Adrenal gland (tissue), 12 donors: ENCODE results near the gene TMEM175. TPM values are rescaled to one million over a fixed set of nuclear protein-coding genes. Genes with fewer than 3 reads are reported as not detected.
"Not testable (repeated sequence)": the region's sequence is repeated elsewhere in the genome, so short reads cannot be mapped to it uniquely, and the experiment has no call there.

Experiments
- DNase-seq, 7 donors: peaks; one replicate each; pipeline ENCODE4 v3.0.0-alpha.2; 2019 to 2020
- H3K27ac ChIP-seq, 5 donors: fragments of 200-600 bp; sonication (generic) in 4 of 5; 1 replicate in 3 of 5; 2 replicates in 2 of 5; pipeline versions ENCODE4 v1.5.1 to v1.8.0; 2016 to 2020; ENCODE audit warnings: mild to moderate bottlenecking in 1 of 5
- H3K27me3 ChIP-seq: fragments of 200-600 bp; 2 replicates; pipeline ENCODE4 v1.8.0; 2021
- H3K36me3 ChIP-seq, 2 donors: fragments of 200-600 bp; replicated peaks in 1 of 2; 1 replicate in 1 of 2; 2 replicates in 1 of 2; pipeline versions ENCODE4 v1.5.1 to v1.8.0; 2018 to 2022
- H3K4me1 ChIP-seq, 2 donors: fragments of 200-600 bp; replicated peaks in 1 of 2; 1 replicate in 1 of 2; 2 replicates in 1 of 2; pipeline versions ENCODE4 v1.5.1 to v1.8.0; 2018 to 2021
- H3K4me3 ChIP-seq, 4 donors: fragments of 200-600 bp; sonication (generic) in 3 of 4; one replicate each; pipeline ENCODE4 v1.5.1; 2016 to 2018
- H3K9me3 ChIP-seq, 3 donors: fragments of 200-600 bp; sonication (generic) in 1 of 3; replicated peaks in 1 of 3; 1 replicate in 2 of 3; 2 replicates in 1 of 3; pipeline versions ENCODE4 v1.5.1 to v1.8.0; 2016 to 2021
- POLR2A ChIP-seq, 2 donors: fragments of 450-650 bp; IDR thresholded peaks; one replicate each; pipeline ENCODE4 v1.6.1; 2017; ENCODE audit warnings: antibody characterized with exemption in 2 of 2, mild to moderate bottlenecking in 2 of 2, moderate library complexity in 1 of 2
- WGBS, 4 donors: extraction: QIAGEN DNeasy Blood & Tissue Kit in 2 of 4; methylation state at CpG; one replicate each; pipeline versions ENCODE4 v1.1.5 to v1.1.7; 2013 to 2017; 5-methylcytosine and 5-hydroxymethylcytosine counted together
- intact Hi-C, 2 donors: fragments of 100-400 bp; cut with DNase I; formaldehyde crosslinking; loops; one replicate each; pipeline versions ENCODE4 v1.14.1 to v1.15.0; 2022 to 2023
- polyA plus RNA-seq, 3 donors: library from polyadenylated mRNA; stranded (reverse); fragments of 200-250 nt in 2 of 3; fragments of 350-450 nt in 1 of 3; fragmentation: Illumina TruSeq in 1 of 3; extraction: RNeasy Lipid Tissue Mini Kit (QIAGEN cat#74804) in 1 of 3; gene quantifications; one replicate each; pipeline ENCODE4 v1.2.3, GENCODE V29; 2013 to 2014
- total RNA-seq, 9 donors: library from RNA; depleted of rRNA in 4 of 9; stranded (reverse); fragments of >200 nt in 4 of 9; fragments of 120-200 nt in 1 of 9; fragmentation: NEBNext Ultra II Directional in 1 of 9; extraction: Animal tissue kit (Norgen Biotek cat#: 25700) in 1 of 9; gene quantifications; one replicate each; pipeline versions ENCODE4 v1.1.0 to v1.2.4, GENCODE V29; 2013 to 2023
- TF ChIP-seq, protein P1 (sequence below), 6 experiments: fragments of 450-650 bp in 4 of 6; fragments of 200-600 bp in 2 of 6; sonication (generic) in 1 of 6; IDR thresholded peaks; 1 replicate in 5 of 6; 2 replicates in 1 of 6; pipeline versions ENCODE4 v1.5.1 to v1.8.0; 2016 to 2021; ENCODE audit warnings: antibody characterized with exemption in 6 of 6, mild to moderate bottlenecking in 2 of 6, moderate library complexity in 1 of 6
- donor health status: healthy with polysubstance abuse.
- donor health status: Bipolar disorder and iron deficiency.
- donor health status: DM: yes; HTN: yes; CAD: no.
- donor health status: DM: no; HTN: no; CAD: no.
- donor health status: DM: no; HTN: no; CAD: no.
- donor health status: DM: yes; HTN: yes; CAD: no.

The TMEM175 gene
- total and polyA plus RNA-seq, 12 donors: 20.2 to 142 (median 47.9) TPM

DNA sequence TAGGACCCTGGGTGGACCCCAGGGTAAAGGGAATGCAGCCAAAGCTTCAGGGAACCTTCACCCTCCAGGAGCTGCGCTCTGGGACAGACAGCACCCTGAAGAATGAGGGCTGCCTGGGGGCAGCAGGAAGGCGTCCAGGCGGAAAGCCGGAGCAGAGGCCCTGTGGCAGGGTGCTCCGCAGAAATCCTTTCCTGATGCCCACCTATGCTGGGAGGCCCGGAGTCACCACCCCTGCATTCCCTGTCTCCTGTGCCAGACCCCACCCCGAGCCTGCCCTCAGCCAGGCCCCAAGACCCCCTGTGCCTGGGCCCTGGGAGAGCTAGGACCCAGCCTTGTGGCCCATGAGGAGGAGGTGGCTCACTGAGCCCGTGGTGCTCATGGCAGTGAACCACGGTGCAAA is 42.4 kb downstream of the TMEM175 start:
- Histone ChIP-seq H3K4me3 (no peak overlapping the region), H3K27ac (no peak overlapping the region), H3K4me1 (peaks cover 13 to 22% of the 10 kb centered on the region in 2 donors), H3K36me3 (no peaks in the 10 kb centered on the region), H3K9me3 (no peaks in the 10 kb centered on the region), H3K27me3 (no peaks in the 10 kb centered on the region)
- DNase-seq: no peak
- intact Hi-C loops: no loop called here
- TF ChIP-seq, protein P1, sequence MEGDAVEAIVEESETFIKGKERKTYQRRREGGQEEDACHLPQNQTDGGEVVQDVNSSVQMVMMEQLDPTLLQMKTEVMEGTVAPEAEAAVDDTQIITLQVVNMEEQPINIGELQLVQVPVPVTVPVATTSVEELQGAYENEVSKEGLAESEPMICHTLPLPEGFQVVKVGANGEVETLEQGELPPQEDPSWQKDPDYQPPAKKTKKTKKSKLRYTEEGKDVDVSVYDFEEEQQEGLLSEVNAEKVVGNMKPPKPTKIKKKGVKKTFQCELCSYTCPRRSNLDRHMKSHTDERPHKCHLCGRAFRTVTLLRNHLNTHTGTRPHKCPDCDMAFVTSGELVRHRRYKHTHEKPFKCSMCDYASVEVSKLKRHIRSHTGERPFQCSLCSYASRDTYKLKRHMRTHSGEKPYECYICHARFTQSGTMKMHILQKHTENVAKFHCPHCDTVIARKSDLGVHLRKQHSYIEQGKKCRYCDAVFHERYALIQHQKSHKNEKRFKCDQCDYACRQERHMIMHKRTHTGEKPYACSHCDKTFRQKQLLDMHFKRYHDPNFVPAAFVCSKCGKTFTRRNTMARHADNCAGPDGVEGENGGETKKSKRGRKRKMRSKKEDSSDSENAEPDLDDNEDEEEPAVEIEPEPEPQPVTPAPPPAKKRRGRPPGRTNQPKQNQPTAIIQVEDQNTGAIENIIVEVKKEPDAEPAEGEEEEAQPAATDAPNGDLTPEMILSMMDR (IDR thresholded peaks at IDR 0.05): no peak
- WGBS, 4 donors: 94 to 97% (median 97%) methylated on average over 2 to 9 of the region's 9 CpGs

DNA sequence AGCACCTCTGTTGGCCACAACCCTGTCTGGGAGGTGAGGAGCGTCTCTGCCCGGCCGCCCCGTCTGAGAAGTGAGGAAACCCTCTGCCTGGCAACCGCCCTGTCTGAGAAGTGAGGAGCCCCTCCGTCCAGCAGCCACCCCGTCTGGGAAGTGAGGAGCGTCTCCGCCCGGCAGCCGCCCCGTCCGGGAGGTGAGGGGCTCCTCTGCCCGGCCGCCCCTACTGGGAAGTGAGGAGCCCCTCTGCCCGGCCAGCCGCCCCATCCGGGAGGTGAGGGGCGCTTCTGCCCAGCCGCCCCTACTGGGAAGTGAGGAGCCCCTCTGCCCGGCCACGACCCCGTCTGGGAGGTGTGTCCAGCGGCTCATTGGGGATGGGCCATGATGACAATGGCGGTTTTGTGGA is 43.8 kb downstream of the TMEM175 start:
- DNase-seq, H3K36me3 ChIP-seq, H3K27me3 ChIP-seq, H3K4me3 ChIP-seq, H3K27ac ChIP-seq, intact Hi-C loops, H3K9me3 ChIP-seq: not testable (repeated sequence)
- WGBS, 4 donors: 94 to 99% (median 96%) methylated on average over 5 to 23 of the region's 25 CpGs; no CpG with 5 or more reads in 1 of the 4 donors
- H3K4me1 ChIP-seq: peaks cover 13 to 22% of the 10 kb centered on the region in 2 donors

DNA sequence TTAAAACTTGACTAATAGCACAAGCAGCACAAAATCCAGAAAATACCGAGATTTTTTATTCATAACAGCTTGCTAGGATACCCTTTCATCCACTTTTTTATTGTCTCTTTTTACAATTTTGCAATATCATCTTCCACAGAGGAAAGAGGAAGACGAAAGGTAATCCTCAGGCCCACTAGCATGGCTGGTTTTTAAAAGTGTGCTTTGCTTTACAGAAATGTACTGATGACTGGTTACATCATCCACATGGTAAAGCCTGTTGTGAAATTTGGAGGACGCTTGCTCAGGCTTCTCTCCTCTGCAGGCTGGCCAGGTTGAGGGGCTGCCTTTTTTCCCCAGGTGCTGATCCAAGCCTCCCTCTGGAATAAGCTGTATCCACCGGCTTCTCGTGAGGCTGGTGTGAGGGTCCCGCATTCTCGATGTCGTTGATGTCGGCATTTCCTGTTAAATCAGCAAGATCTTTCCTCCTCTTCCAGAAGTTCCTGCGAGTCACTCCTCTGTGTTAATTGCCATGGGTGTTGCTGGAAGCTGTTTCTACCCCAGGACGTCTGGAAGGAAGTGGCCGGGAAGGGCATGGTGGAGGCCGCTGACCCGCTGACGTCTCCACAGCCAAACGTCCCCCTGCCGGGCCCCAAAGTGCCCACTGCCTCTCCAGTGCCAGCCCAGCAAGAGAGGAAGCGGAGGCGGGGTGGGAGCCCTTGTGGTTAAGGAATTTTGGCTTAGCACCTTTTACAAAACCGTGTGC is 46.9 kb downstream of the TMEM175 start:
- H3K9me3 ChIP-seq: no peaks in the 10 kb centered on the region
- no peaks in the 10 kb centered on the region for H3K27me3 ChIP-seq
- no peak for TF ChIP-seq POLR2A (IDR thresholded peaks at IDR 0.05)
- TF ChIP-seq, protein P1 (IDR thresholded peaks at IDR 0.05): no peak
- H3K4me3 ChIP-seq: no peak overlapping the region
- H3K36me3 ChIP-seq: no peaks in the 10 kb centered on the region
- intact Hi-C loops: no loop called here
- H3K27ac ChIP-seq: peak overlapping the region in 1 of 5 donors; percentile 45
- H3K4me1 ChIP-seq: no peaks in the 10 kb centered on the region
- DNase-seq: no peak
- WGBS, 4 donors: 58 to 65% (median 60%) methylated on average over 19 to 20 of the region's 20 CpGs

DNA sequence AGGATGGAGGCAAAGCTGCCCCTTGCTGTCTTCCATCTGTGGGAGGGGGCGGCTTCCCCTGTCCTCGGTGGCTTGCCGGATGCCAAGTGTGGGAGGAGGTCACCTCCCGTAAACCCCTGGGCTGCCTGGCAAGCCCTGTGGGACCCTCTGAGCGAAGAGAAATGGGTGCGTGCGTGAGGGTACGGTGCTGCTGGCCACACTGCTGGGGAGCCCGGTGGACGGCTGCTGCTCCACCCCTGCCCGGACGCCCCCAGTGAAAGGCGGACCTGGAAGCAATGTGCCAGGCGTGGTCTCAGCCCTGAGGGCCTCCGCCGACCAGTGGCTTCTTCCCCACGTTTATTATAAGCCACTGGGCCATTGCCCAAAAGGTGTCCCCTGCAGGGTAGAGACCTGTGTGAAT is 50.0 kb downstream of the TMEM175 start:
- no peaks in the 10 kb centered on the region for H3K36me3 ChIP-seq
- H3K9me3 ChIP-seq: no peaks in the 10 kb centered on the region
- H3K27me3 ChIP-seq: no peaks in the 10 kb centered on the region
- intact Hi-C loops: no loop called here
- H3K27ac ChIP-seq: no peak overlapping the region
- 91 to 96% (median 94%) methylated on average over 14 to 17 of the region's 17 CpGs for WGBS, 4 donors
- TF ChIP-seq, protein P1 (IDR thresholded peaks at IDR 0.05): no peak
- no peak for TF ChIP-seq POLR2A (IDR thresholded peaks at IDR 0.05)
- no peak for DNase-seq
- no peak overlapping the region for H3K4me3 ChIP-seq
- peaks cover 8 to 20% of the 10 kb centered on the region in 2 donors for H3K4me1 ChIP-seq

DNA sequence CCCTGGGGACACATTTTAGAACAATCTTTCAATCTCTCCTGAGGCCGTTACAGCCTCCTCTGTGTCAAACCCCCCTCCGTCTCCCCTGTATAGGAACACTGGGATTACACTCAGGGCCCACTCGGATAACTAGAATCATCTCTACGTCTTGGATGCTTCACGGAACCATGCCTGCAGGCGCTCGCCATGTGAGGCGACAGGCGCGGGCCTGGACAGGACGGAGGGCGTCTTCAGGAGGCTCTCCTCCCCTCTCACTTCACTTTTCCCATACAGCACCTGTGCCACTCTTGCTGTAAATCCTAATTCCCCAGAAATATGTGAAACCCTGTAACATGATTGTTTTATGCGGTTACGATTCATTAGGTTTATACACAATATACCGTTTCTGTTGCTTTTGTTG is 50.6 kb downstream of the TMEM175 start:
- no peaks in the 10 kb centered on the region for H3K9me3 ChIP-seq
- H3K4me3 ChIP-seq: no peak overlapping the region
- H3K36me3 ChIP-seq: no peaks in the 10 kb centered on the region
- 94 to 97% (median 94%) methylated on average over 15 of the region's 15 CpGs for WGBS, 4 donors
- TF ChIP-seq POLR2A (IDR thresholded peaks at IDR 0.05): no peak
- TF ChIP-seq, protein P1 (IDR thresholded peaks at IDR 0.05): no peak
- peaks cover 11 to 25% of the 10 kb centered on the region in 2 donors for H3K4me1 ChIP-seq
- DNase-seq: no peak
- H3K27me3 ChIP-seq: no peaks in the 10 kb centered on the region
- intact Hi-C loops: no loop called here
- H3K27ac ChIP-seq: no peak overlapping the region
